Pancreas (tissue), 10 donors: ENCODE results near the gene TTC6. TPM values are rescaled to one million over a fixed set of nuclear protein-coding genes. Genes with fewer than 3 reads are reported as not detected.

Experiments used
- ATAC-seq, 4 donors: fragments of 200-7000 bp; cut with Tn5 transposase; one replicate each; pipeline versions ENCODE4 v1.8.0 to v1.9.1; 2020; ENCODE audit warnings: mild to moderate bottlenecking in 4 of 4, moderate library complexity in 4 of 4
- DNase-seq, 6 donors: peaks; one replicate each; pipeline ENCODE4 v3.0.0-alpha.2; 2020
- FAIRE-seq: peaks from 2 replicates; lab custom pipeline; 2012; peaks lifted over from hg19 to GRCh38; lab: Jason Lieb, UNC
- H3K27ac ChIP-seq, 4 donors: fragments of 200-600 bp; sonication (generic); 1 replicate in 3 of 4; 2 replicates in 1 of 4; pipeline versions ENCODE4 v1.5.0 to v1.8.0; 2020
- H3K27me3 ChIP-seq, 4 donors: fragments of 200-600 bp; one replicate each; pipeline ENCODE4 v1.8.0; 2021
- H3K36me3 ChIP-seq, 3 donors: fragments of 200-600 bp; sonication (generic) in 1 of 3; one replicate each; pipeline versions ENCODE4 v1.5.0 to v1.8.0; 2020 to 2021
- H3K4me1 ChIP-seq, 3 donors: fragments of 200-600 bp; one replicate each; pipeline ENCODE4 v1.8.0; 2021
- H3K4me3 ChIP-seq, 4 donors: fragments of 200-600 bp; sonication (generic) in 2 of 4; one replicate each; pipeline versions ENCODE4 v1.5.0 to v1.8.0; 2020 to 2021
- H3K9me3 ChIP-seq, 4 donors: fragments of 200-600 bp; one replicate each; pipeline ENCODE4 v1.8.0; 2021
- CTCF ChIP-seq, 4 donors: fragments of 200-600 bp; sonication (generic) in 3 of 4; IDR thresholded peaks; one replicate each; pipeline versions ENCODE4 v1.5.0 to v1.8.0; 2021; ENCODE audit warnings: antibody characterized with exemption in 4 of 4
- WGBS, 2 donors: extraction: QIAGEN DNeasy Blood & Tissue Kit; methylation state at CpG; one replicate each; pipeline ENCODE4 v1.1.7; 2013; 5-methylcytosine and 5-hydroxymethylcytosine counted together
- intact Hi-C, 3 donors: fragments of 100-400 bp; cut with DNase I; formaldehyde crosslinking; loops; one replicate each; pipeline versions ENCODE4 v1.11.1 to v1.14.2; 2022
- polyA plus RNA-seq, 2 donors: library from polyadenylated mRNA; stranded (reverse); fragments of 200-250 nt; gene quantifications; one replicate each; pipeline ENCODE4 v1.2.3, GENCODE V29; 2013
- total RNA-seq, 6 donors: library from RNA; stranded (reverse); fragmentation: NEBNext Ultra II Directional in 4 of 6; extraction: Animal tissue kit (Norgen Biotek cat#: 25700) in 4 of 6; gene quantifications; one replicate each; pipeline versions ENCODE4 v1.2.1 to v1.2.4, GENCODE V29; 2021 to 2023
- donor health status: healthy with polysubstance abuse.
- donor health status: DM: no; HTN: no; CAD: no; lungs with moderate emphysema.
- donor health status: DM: no; HTN: no; CAD: no.
- donor health status: control.
- donor health status: control.
- donor health status: Bipolar disorder and iron deficiency.
- donor health status: DM: yes; HTN: yes; CAD: no.
- donor health status: DM: no; HTN: no; CAD: no.
- donor health status: DM: no; HTN: no; CAD: no.
- donor health status: DM: yes; HTN: yes; CAD: no.

The TTC6 gene
- total and polyA plus RNA-seq, 8 donors: under 0.01 to 0.43 (median 0.19) TPM; not detected in 3

DNA sequence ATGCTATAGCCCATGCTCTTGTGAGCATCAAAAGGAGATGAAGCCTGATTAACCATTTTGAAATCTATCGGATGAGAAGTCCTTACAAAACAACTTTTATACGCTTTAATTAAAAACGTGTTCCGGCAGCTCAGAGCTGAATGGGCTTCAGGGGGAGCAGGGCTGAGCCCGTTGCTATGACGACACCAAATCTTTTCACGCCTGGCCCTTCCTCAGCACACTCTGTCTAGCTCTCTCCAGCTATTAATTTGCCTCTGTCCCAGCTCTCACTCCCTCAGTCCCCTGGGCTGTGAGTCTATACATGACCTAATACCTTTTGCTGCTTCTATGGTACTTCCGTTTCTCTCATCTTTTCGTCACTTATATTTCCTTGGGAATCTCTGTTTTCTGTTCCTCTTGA, 16.2 kb upstream of the TTC6 start:
- Histone ChIP-seq H3K9me3 (no peaks in the 10 kb centered on the region), H3K4me1 (peaks cover 0 to 5% (median 0%) of the 10 kb centered on the region in 3 donors), H3K27ac (no peak overlapping the region), H3K36me3 (no peaks in the 10 kb centered on the region), H3K27me3 (peaks cover 0 to 4% (median 0%) of the 10 kb centered on the region in 4 donors), H3K4me3 (no peak overlapping the region)
- WGBS, 2 donors: 36 to 45% methylated on average over 9 of the region's 9 CpGs
- no peak for TF ChIP-seq CTCF (IDR thresholded peaks at IDR 0.05)
- ATAC-seq (no peak), FAIRE-seq (no peak), DNase-seq (no peak)
- intact Hi-C loops: no loop called here

- no peaks in the 10 kb centered on the region for H3K36me3 ChIP-seq
- no peaks in the 10 kb centered on the region for H3K9me3 ChIP-seq
- H3K4me3 ChIP-seq: no peak overlapping the region
- WGBS, 2 donors: 72 to 93% methylated on average over 2 of the region's 2 CpGs
- intact Hi-C loops: no loop called here
- H3K27ac ChIP-seq: no peak overlapping the region
- FAIRE-seq: no peak
- no peak for DNase-seq
- ATAC-seq: no peak
- TF ChIP-seq CTCF (IDR thresholded peaks at IDR 0.05): no peak
- peaks cover 0 to 9% (median 3%) of the 10 kb centered on the region in 4 donors for H3K27me3 ChIP-seq
- H3K4me1 ChIP-seq: peaks cover 0 to 8% (median 0%) of the 10 kb centered on the region in 3 donors
Observed at GRCh38 chr14:37580146-37580545, 15.3 kb upstream of the TTC6 start.

- intact Hi-C loops: no loop called here
- Histone ChIP-seq H3K36me3 (no peaks in the 10 kb centered on the region), H3K9me3 (peaks cover 0 to 3% (median 0%) of the 10 kb centered on the region in 4 donors), H3K27ac (no peak overlapping the region), H3K27me3 (peaks cover 2 to 30% (median 18%) of the 10 kb centered on the region in 4 donors), H3K4me1 (peaks cover 0 to 8% (median 0%) of the 10 kb centered on the region in 3 donors), H3K4me3 (peak overlapping the region in 2 of 4 donors; percentile 16 to 39)
- FAIRE-seq (no peak), ATAC-seq (peak; percentile 13 to 63 (median 17)), DNase-seq (peak in 3 of 6 donors; percentile 26 to 64 (median 58))
- WGBS, 2 donors: 13% methylated on average over 61 to 67 of the region's 67 CpGs
- TF ChIP-seq CTCF (IDR thresholded peaks at IDR 0.05): no peak
Observed at GRCh38 chr14:37583358-37584210, 11.8 kb upstream of the TTC6 start.

DNA sequence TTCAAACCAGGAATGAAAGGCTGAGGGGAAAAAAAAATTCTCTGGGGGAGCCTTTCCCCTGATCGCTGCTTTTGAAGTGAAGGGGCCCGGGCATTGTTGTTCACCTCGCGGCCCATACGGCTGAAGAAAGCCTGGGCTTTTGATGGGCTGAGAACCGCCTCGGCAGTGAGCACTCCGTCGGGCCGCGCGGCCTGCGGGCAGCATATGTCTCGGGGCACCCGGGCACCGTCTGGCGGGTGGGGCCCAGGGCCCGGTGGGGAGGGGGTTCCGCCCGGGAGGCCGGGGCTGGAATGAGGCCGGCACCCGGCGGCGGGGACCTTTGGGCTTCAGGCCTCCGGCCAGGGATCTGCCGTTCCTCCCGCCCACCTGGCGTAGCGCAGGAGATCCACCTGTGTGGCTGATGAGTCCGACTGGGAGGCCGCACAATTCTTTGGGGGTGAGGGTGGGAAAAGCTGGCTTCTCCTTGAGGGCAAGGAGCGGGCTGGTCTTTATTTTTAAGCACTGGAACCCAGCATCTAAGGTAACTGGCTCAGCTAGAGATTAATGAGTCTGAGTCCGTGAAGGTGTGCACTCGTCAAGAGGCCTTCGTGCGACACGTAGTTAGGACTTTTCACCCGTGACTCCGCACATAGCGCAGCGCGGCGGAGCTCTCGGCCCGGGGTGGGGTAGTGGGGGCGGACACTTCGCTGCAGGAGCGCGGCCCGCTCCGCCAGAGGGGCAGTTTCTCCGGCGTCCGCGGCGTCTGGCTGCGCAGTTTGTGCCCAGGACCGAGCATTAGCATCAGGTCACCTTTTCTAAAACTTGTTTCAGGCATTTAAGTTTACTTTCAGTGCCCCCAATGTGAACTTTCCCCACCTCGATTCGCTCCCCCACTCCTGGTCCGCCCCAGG, 11.0 kb upstream of the TTC6 start:
- DNase-seq (peak in 4 of 6 donors; percentile 16 to 75 (median 42)), ATAC-seq (peak in 3 of 4 donors; percentile 37 to 56 (median 40)), FAIRE-seq (no peak)
- WGBS, 2 donors: 11 to 13% methylated on average over 61 to 62 of the region's 62 CpGs
- intact Hi-C loops: no loop called here
- H3K4me1 ChIP-seq: peaks cover 0 to 8% (median 0%) of the 10 kb centered on the region in 3 donors
- H3K9me3 ChIP-seq: peaks cover 0 to 3% (median 0%) of the 10 kb centered on the region in 4 donors
- peaks cover 8 to 34% (median 20%) of the 10 kb centered on the region in 4 donors for H3K27me3 ChIP-seq
- H3K36me3 ChIP-seq: no peaks in the 10 kb centered on the region
- TF ChIP-seq CTCF (IDR thresholded peaks at IDR 0.05): no peak
- peak overlapping the region in 2 of 4 donors; percentile 7 to 39 for H3K4me3 ChIP-seq
- no peak overlapping the region for H3K27ac ChIP-seq
